SK-N-SH (cell line): ENCODE measurements around the gene DUSP1. TPM values are rescaled to one million over a fixed set of nuclear protein-coding genes. Genes with fewer than 3 reads are reported as not detected.
A peak's percentile ranks its signal among the peaks of the same experiment; 100 is the strongest.

Experiments used
- CTCF ChIA-PET: fragments of 300-600, 350-600 bp; formaldehyde crosslinking; extraction: SDS; loops from one replicate; lab custom pipeline; 2021; lab: Yijun Ruan, JAX
- POLR2A ChIA-PET: fragments of 350-600 bp; sonication (Branson Sonifier 250); formaldehyde crosslinking; extraction: SDS; loops from one replicate; lab custom pipeline; 2020; ENCODE audit warnings: antibody characterized with exemption, inconsistent platforms; lab: Yijun Ruan, JAX
- DNase-seq: peaks from one replicate; pipeline ENCODE4 v3.0.0; 2012
- H2AFZ ChIP-seq: fragments of 200-600 bp; sonication (generic); 2 replicates; pipeline ENCODE4 v1.8.1; 2016; ENCODE audit warnings: antibody characterized with exemption, mild to moderate bottlenecking, low read depth
- H3F3A ChIP-seq: fragments of 200-600 bp; sonication (generic); replicated peaks from 2 replicates; pipeline ENCODE3; 2016; ENCODE audit warnings: antibody characterized with exemption, mild to moderate bottlenecking; ENCODE audit not compliant: insufficient read depth
- H3K27ac ChIP-seq, 2 experiments: fragments of 200-500 bp in 1 of 2; fragments of 200-600 bp in 1 of 2; sonication (Bioruptor generic) in 1 of 2; sonication (generic), shearing (Covaris generic) in 1 of 2; 2 replicates each; pipeline versions ENCODE4 v1.5.1 to v1.6.1; 2014 to 2016; ENCODE audit warnings: low read depth in 2 of 2, inconsistent platforms in 1 of 2, low read length in 1 of 2, mild to moderate bottlenecking in 1 of 2, mixed read lengths in 1 of 2
- H3K27me3 ChIP-seq: fragments of 200-600 bp; sonication (generic), shearing (Covaris generic); 2 replicates; pipeline ENCODE4 v1.6.1; 2016; ENCODE audit warnings: mixed run types; ENCODE audit not compliant: insufficient read depth
- H3K36me3 ChIP-seq, 2 experiments: fragments of 200-500 bp in 1 of 2; fragments of 200-600 bp in 1 of 2; sonication (Bioruptor generic) in 1 of 2; sonication (generic) in 1 of 2; replicated peaks in 1 of 2; 2 replicates each; pipeline versions ENCODE3 to v1.5.1; 2014 to 2016; ENCODE audit warnings: low read length in 1 of 2, mild to moderate bottlenecking in 1 of 2; ENCODE audit not compliant: insufficient read depth in 2 of 2, control insufficient read depth in 1 of 2
- H3K4me1 ChIP-seq, 2 experiments: fragments of 200-500 bp in 1 of 2; fragments of 200-600 bp in 1 of 2; sonication (Bioruptor generic) in 1 of 2; sonication (generic), shearing (Covaris generic) in 1 of 2; 2 replicates each; pipeline versions ENCODE4 v1.5.1 to v1.6.1; 2014 to 2016; ENCODE audit warnings: low read depth in 1 of 2, low read length in 1 of 2, mixed run types in 1 of 2; ENCODE audit not compliant: insufficient read depth in 2 of 2, control insufficient read depth in 1 of 2
- H3K4me2 ChIP-seq: fragments of 200-600 bp; sonication (generic), shearing (Covaris generic); 2 replicates; pipeline ENCODE4 v1.6.1; 2017; ENCODE audit warnings: mixed run types
- H3K4me3 ChIP-seq, 2 experiments: fragments of 200-500 bp in 1 of 2; fragments of 200-600 bp in 1 of 2; sonication (Bioruptor generic) in 1 of 2; sonication (generic), shearing (Covaris generic) in 1 of 2; 2 replicates each; pipeline versions ENCODE4 v1.5.1 to v1.8.1; 2014 to 2016; ENCODE audit warnings: low read depth in 2 of 2, inconsistent platforms in 1 of 2, low read length in 1 of 2, mild to moderate bottlenecking in 1 of 2, mixed read lengths in 1 of 2, moderate library complexity in 1 of 2
- H3K79me2 ChIP-seq: fragments of 200-600 bp; sonication (generic); 2 replicates; pipeline ENCODE4 v1.8.1; 2017; ENCODE audit warnings: mild to moderate bottlenecking; ENCODE audit not compliant: insufficient read depth
- H3K9ac ChIP-seq: fragments of 200-600 bp; sonication (generic); 2 replicates; pipeline ENCODE4 v1.6.1; 2017; ENCODE audit warnings: mixed run types
- H3K9me2 ChIP-seq: fragments of 200-600 bp; sonication (generic); 2 replicates; pipeline ENCODE4 v1.6.1; 2017; ENCODE audit warnings: mixed run types
- H3K9me3 ChIP-seq: fragments of 200-600 bp; sonication (generic); 2 replicates; pipeline ENCODE4 v1.6.1; 2017; ENCODE audit warnings: mixed run types, mild to moderate bottlenecking, moderate library complexity
- H4K20me1 ChIP-seq: fragments of 200-600 bp; sonication (generic); 2 replicates; pipeline ENCODE4 v1.6.1; 2017; ENCODE audit warnings: mild to moderate bottlenecking, mixed run types; ENCODE audit not compliant: insufficient read depth
- ELF1 ChIP-seq: IDR thresholded peaks from 2 replicates; pipeline ENCODE4 v1.4.0; 2012
- EZH2phosphoT487 ChIP-seq: fragments of 200-600 bp; sonication (generic); IDR thresholded peaks from 2 replicates; pipeline ENCODE4 v1.6.1; 2017; ENCODE audit warnings: low read depth, mixed run types, mild to moderate bottlenecking, antibody characterized with exemption, moderate library complexity, borderline replicate concordance
- GABPA ChIP-seq: IDR thresholded peaks from 2 replicates; pipeline ENCODE4 v1.4.0; 2012; ENCODE audit warnings: low read depth, mild to moderate bottlenecking
- JUND ChIP-seq: IDR thresholded peaks from 2 replicates; pipeline ENCODE4 v1.4.0; 2012
- MEF2A ChIP-seq: IDR thresholded peaks from 2 replicates; pipeline ENCODE4 v1.4.0; 2012; ENCODE audit warnings: low read depth, borderline replicate concordance
- MXI1 ChIP-seq: IDR thresholded peaks from 2 replicates; pipeline ENCODE4 v1.6.1; 2012; ENCODE audit warnings: mild to moderate bottlenecking, low read depth, low read length, improper control_type of control experiment
- NRF1 ChIP-seq: IDR thresholded peaks from 2 replicates; pipeline ENCODE4 v1.6.1; 2012; ENCODE audit warnings: low read depth, mild to moderate bottlenecking, low read length
- POLR2AphosphoS5 ChIP-seq: IDR thresholded peaks from 2 replicates; pipeline ENCODE4 v1.6.1; 2012; ENCODE audit warnings: low read depth, low read length
- RAD21 ChIP-seq: IDR thresholded peaks from 2 replicates; pipeline ENCODE4 v1.6.1; 2012; ENCODE audit warnings: mild to moderate bottlenecking, low read length
- RFX5 ChIP-seq: IDR thresholded peaks from 2 replicates; pipeline ENCODE4 v1.6.1; 2012; ENCODE audit warnings: mild to moderate bottlenecking, improper control_type of control experiment, low read length
- RXRA ChIP-seq: IDR thresholded peaks from 2 replicates; pipeline ENCODE4 v1.4.0; 2012; ENCODE audit warnings: low read depth, mild to moderate bottlenecking, borderline replicate concordance
- SIN3A ChIP-seq: IDR thresholded peaks from 2 replicates; pipeline ENCODE4 v1.6.1; 2012; ENCODE audit warnings: low read depth, mild to moderate bottlenecking, low read length, moderate library complexity, borderline replicate concordance
- TAF1 ChIP-seq: IDR thresholded peaks from 2 replicates; pipeline ENCODE4 v1.6.1; 2012; ENCODE audit warnings: low read depth, mild to moderate bottlenecking, low read length, moderate library complexity, borderline replicate concordance
- TCF12 ChIP-seq: IDR thresholded peaks from 2 replicates; pipeline ENCODE4 v1.4.0; 2012
- TEAD4 ChIP-seq: IDR thresholded peaks from 2 replicates; pipeline ENCODE4 v1.4.0; 2012; ENCODE audit warnings: mild to moderate bottlenecking, borderline replicate concordance; ENCODE audit not compliant: insufficient read depth
- YY1 ChIP-seq: IDR thresholded peaks from 2 replicates; pipeline ENCODE4 v1.4.0; 2012; ENCODE audit warnings: low read depth, mild to moderate bottlenecking
- WGBS: methylation state at CpG from one replicate; pipeline ENCODE4 v1.1.6; 2017; ENCODE audit warnings: low lambda C conversion rate; 5-methylcytosine and 5-hydroxymethylcytosine counted together
- polyA plus RNA-seq, 3 experiments: library from polyadenylated mRNA; depleted of rRNA; stranded (reverse); fragments of >200 nt; gene quantifications; 2 replicates each; pipeline ENCODE4 v1.2.3, GENCODE V29; 2012
- TF ChIP-seq, protein P1 (sequence below): IDR thresholded peaks from 2 replicates; pipeline ENCODE4; 2012
- TF ChIP-seq, protein P2 (sequence below): fragments of 200-600 bp; sonication (generic); IDR thresholded peaks from 2 replicates; pipeline ENCODE4 v1.6.1; 2017; ENCODE audit warnings: antibody characterized with exemption, mild to moderate bottlenecking, moderate library complexity
- TF ChIP-seq, protein P3 (sequence below): fragments of 150-350 bp; IDR thresholded peaks from 2 replicates; pipeline ENCODE4 v1.6.1; 2016; ENCODE audit warnings: mild to moderate bottlenecking, low read depth, low read length
- TF ChIP-seq, protein P4 (sequence below): fragments of 150-350 bp; IDR thresholded peaks from 2 replicates; pipeline ENCODE4 v1.6.1; 2017; ENCODE audit warnings: antibody characterized with exemption, low read length, low read depth, borderline replicate concordance

Gene DUSP1
- polyA plus RNA-seq, 1 of the 3 experiments (the other 2 are of a cell fraction): 455 TPM

GRCh38 chr5:172768098-172768572 lies 2.9 kb downstream of the DUSP1 start:
- Histone ChIP-seq H3K9me2 (no peaks in the 10 kb centered on the region), H3F3A (peaks cover 77% of the 10 kb centered on the region), H3K9ac (peak overlapping the region; percentile 96), H3K27ac (peak overlapping the region in 1 of 2 experiments; percentile 100; a peak in 2 of 4 replicates), H3K4me3 (peak overlapping the region; percentile 89 to 93; a peak in 3 of 4 replicates), H3K36me3 (peaks cover 21 to 29% of the 10 kb centered on the region in 2 experiments), H3K9me3 (no peaks in the 10 kb centered on the region), H3K4me1 (peaks cover 15 to 46% of the 10 kb centered on the region in 2 experiments), H3K4me2 (peak overlapping the region; percentile 95), H2AFZ (no peak overlapping the region), H3K27me3 (no peaks in the 10 kb centered on the region), H4K20me1 (peaks cover 51% of the 10 kb centered on the region), H3K79me2 (peaks cover 43% of the 10 kb centered on the region)
- TF ChIP-seq POLR2AphosphoS5 (no peak), GABPA (no peak), ELF1 (no peak), JUND (no peak), MXI1 (no peak), EZH2phosphoT487 (no peak), NRF1 (no peak), MEF2A (no peak), TCF12 (no peak), RFX5 (no peak), TAF1 (no peak)
- TF ChIP-seq, protein P1, sequence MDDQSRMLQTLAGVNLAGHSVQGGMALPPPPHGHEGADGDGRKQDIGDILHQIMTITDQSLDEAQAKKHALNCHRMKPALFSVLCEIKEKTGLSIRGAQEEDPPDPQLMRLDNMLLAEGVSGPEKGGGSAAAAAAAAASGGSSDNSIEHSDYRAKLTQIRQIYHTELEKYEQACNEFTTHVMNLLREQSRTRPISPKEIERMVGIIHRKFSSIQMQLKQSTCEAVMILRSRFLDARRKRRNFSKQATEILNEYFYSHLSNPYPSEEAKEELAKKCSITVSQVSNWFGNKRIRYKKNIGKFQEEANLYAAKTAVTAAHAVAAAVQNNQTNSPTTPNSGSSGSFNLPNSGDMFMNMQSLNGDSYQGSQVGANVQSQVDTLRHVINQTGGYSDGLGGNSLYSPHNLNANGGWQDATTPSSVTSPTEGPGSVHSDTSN: no peak
- TF ChIP-seq, protein P2, sequence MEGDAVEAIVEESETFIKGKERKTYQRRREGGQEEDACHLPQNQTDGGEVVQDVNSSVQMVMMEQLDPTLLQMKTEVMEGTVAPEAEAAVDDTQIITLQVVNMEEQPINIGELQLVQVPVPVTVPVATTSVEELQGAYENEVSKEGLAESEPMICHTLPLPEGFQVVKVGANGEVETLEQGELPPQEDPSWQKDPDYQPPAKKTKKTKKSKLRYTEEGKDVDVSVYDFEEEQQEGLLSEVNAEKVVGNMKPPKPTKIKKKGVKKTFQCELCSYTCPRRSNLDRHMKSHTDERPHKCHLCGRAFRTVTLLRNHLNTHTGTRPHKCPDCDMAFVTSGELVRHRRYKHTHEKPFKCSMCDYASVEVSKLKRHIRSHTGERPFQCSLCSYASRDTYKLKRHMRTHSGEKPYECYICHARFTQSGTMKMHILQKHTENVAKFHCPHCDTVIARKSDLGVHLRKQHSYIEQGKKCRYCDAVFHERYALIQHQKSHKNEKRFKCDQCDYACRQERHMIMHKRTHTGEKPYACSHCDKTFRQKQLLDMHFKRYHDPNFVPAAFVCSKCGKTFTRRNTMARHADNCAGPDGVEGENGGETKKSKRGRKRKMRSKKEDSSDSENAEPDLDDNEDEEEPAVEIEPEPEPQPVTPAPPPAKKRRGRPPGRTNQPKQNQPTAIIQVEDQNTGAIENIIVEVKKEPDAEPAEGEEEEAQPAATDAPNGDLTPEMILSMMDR: no peak
- POLR2A ChIA-PET: no interaction called here
- WGBS: 73% methylated on average over 5 of the region's 5 CpGs
- no peak for DNase-seq
- CTCF ChIA-PET: interaction anchor here (1.9 to 5.5 kb wide), 2 partner anchors 53 to 56 kb away, joined by 4 to 113 read pairs; no protein-coding TSS in a partner anchor

DNA sequence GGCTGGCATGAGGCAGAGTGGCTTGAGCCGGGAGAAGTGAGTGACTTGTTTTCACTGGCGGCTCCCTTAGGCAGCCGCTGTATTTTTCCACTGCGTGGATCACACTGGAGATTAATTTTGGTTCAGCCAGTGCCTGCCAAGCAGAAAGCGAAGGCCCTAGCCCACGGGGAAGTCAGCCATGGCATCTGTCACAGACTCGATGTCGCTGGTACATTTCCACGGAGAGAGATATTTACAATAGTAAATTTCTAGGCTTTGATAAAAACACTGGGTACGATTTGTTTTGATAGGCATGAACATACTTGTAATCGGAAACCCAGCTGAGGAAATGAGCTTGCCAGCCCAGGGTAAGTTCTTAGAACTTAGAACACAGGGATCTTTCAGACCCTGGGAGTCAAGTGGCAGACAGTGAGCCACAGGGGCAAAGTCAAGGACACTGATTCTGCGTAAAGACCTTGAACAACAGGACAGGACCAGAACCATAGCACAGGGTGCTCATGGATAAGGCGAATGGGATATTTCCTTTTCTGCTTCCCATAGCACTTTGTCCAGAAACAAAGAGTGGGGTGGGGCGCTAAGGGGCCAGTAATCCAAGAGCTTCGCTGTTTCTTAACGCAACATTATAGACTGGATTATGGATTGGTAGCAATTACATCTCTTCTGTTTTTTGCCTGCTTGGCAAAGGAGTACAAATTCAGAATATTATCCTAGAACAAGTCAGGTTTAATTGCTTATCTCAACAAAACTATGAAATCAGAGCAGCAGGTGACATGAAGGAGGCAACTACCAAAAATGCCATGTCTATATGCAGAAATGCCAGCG lies 4.5 kb downstream of the DUSP1 start:
- Histone ChIP-seq H3K9me2 (no peaks in the 10 kb centered on the region), H3K4me2 (peak overlapping the region; percentile 95), H3K9me3 (no peaks in the 10 kb centered on the region), H3K27ac (peak overlapping the region; percentile 98 to 100), H4K20me1 (peaks cover 51% of the 10 kb centered on the region), H3F3A (peaks cover 61% of the 10 kb centered on the region), H3K4me1 (peaks cover 5 to 38% of the 10 kb centered on the region in 2 experiments), H3K36me3 (peaks cover 21 to 29% of the 10 kb centered on the region in 2 experiments), H3K27me3 (no peaks in the 10 kb centered on the region), H3K4me3 (peak overlapping the region in 1 of 2 experiments; percentile 93; a peak in 1 of 4 replicates), H2AFZ (no peak overlapping the region), H3K9ac (peak overlapping the region; percentile 96), H3K79me2 (peaks cover 43% of the 10 kb centered on the region)
- 57% methylated on average over 17 of the region's 17 CpGs for WGBS
- CTCF ChIA-PET: interaction anchor here (1.9 kb wide), 1 partner anchor 52 kb away, joined by 4 read pairs; no protein-coding TSS in a partner anchor
- DNase-seq: no peak
- POLR2A ChIA-PET: no interaction called here
- TF ChIP-seq SIN3A (no peak), MXI1 (no peak), ELF1 (no peak; the same call in 1 of the 2 replicates), TEAD4 (no peak), YY1 (no peak), RXRA (no peak), POLR2AphosphoS5 (no peak; the same call in 1 of the 2 replicates), RFX5 (no peak), JUND (no peak), RAD21 (no peak)
- TF ChIP-seq, protein P3, sequence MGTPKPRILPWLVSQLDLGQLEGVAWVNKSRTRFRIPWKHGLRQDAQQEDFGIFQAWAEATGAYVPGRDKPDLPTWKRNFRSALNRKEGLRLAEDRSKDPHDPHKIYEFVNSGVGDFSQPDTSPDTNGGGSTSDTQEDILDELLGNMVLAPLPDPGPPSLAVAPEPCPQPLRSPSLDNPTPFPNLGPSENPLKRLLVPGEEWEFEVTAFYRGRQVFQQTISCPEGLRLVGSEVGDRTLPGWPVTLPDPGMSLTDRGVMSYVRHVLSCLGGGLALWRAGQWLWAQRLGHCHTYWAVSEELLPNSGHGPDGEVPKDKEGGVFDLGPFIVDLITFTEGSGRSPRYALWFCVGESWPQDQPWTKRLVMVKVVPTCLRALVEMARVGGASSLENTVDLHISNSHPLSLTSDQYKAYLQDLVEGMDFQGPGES: no peak
- TF ChIP-seq, protein P4, sequence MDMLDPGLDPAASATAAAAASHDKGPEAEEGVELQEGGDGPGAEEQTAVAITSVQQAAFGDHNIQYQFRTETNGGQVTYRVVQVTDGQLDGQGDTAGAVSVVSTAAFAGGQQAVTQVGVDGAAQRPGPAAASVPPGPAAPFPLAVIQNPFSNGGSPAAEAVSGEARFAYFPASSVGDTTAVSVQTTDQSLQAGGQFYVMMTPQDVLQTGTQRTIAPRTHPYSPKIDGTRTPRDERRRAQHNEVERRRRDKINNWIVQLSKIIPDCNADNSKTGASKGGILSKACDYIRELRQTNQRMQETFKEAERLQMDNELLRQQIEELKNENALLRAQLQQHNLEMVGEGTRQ: no peak
- TF ChIP-seq, protein P1: no peak
